HG03139 (cell line): ENCODE measurements around the gene SF1.

Experiments
- ATAC-seq: cut with Tn5 transposase; IDR thresholded peaks from one replicate; pipeline ENCODE4 v1.9.1; 2021; ENCODE audit not compliant: unreplicated experiment

Gene SF1

GRCh38 chr11:64714666-64715065, 63.7 kb downstream of the SF1 start:
- no peak for ATAC-seq
